Activated CD4-positive, CD25-positive, alpha-beta regulatory T cell (primary cell): ENCODE results near the gene PACRGL.

Source experiments
- DNase-seq, 4 experiments: peaks; one replicate each; lab custom pipeline; 2025; lab: John Stamatoyannopoulos, UW

Gene PACRGL

DNA sequence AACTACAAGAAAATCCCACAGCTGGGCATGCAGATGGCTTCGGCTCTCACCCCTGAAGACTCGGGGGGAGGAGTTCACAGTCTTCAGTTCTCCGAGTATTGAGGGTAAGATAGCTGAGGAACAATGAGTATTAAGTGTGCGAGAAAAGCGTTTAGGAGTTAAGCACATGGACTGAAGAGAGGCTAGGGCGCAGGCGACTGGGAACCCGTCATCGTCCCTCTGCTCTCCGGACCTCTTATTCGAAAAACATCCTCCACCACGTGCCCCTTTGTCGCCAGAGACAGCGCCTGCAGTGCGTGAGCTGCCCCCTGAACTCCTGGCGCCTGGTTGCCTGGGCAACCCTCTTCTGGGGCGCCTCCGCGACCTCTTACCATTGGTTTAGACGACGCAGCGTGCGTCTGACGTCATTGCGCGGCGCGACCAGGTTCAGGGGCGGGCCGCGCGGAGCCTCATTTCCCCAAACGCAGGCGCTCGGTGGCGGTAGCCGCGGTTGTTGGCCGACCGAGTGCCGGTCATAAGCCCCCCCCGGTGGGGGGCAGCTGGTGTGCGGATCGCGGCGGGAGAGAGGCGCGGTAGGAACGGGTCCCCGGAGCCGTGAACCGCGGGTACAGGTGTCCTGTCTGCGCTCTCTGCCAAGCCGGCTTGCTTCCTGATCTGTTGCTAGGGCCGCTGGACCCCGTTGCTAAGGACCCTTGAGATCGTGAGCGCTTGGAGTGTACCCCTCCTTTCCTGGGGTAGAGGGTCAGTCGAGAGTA is at the start of gene PACRGL:
PACRGL (plus strand) TSS at position 452 of the 755 bp plus-strand sequence. CDS start 4,024 bp downstream, outside the sequence.
- DNase-seq, result peak; percentile 85 to 90 (median 88)

DNA sequence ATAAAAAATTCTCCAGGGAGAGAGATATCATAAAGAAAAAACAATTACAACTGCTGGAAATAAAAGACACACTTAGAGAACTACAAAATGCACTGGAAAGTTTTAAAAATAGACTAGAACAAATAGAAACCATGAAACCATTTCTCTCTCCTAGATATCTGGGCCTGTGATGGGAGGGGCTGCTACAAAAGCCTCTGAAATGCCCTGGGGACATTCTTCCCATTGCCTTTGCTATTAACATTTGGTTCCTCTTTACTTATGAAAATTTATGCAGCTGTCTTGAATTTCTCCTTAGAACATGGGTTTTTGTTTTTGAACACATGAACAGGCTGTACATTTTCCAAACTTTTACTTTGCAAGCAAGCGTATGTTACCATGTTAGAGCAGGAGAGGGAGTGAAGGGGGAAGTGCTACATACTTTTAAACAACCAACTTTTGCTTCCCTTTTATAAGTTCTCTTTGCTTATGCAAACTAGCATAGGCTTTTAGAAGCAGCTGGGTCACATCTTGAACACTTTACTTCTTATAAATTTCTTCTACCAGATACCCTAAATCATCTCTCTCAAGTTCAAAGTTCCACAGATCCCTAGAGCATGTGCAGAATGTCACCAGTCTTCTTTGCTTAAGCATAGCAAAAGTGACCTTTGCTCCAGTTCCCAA is 47.9 kb upstream of the PACRGL start:
- DNase-seq, result no peak

DNA sequence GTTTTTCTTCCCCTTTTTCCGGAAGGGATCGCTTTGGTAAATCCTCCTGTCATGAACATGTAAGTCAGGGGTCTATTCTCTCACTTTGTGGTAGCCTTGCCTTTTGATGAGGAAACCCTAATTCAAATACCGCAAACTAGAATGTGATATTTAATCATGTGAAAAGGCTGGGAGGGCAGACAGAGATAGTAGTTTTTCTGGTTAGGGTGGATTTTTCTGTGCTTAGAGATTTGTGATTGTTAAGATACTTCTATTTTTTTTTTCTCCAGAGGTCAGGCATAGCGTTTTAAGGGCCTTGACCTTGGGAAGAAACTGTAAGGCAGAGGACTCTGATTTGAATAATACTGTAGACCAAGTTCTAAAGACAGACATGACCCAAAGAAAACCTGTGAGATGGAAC is 41.8 kb upstream of the PACRGL start:
- DNase-seq, result no peak

DNA sequence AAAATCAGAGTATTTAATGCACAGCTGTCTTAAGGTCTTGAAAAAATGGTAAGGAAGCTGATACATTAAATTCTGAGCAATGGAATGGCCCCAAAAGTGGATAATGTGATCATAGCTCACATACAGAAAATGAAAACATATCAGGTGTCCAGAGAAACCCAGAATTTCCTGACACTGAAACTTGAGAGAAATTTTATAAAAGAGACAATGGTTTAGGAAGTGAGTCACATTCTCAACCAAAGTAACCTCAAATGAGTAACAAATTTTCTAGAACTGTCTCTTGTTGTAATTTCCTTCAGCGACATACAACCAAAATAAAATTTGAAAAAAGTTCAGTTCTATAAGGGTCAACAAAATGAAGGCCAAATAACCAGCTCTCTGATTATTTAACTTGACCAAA is 37.4 kb upstream of the PACRGL start:
- DNase-seq, result no peak

DNA sequence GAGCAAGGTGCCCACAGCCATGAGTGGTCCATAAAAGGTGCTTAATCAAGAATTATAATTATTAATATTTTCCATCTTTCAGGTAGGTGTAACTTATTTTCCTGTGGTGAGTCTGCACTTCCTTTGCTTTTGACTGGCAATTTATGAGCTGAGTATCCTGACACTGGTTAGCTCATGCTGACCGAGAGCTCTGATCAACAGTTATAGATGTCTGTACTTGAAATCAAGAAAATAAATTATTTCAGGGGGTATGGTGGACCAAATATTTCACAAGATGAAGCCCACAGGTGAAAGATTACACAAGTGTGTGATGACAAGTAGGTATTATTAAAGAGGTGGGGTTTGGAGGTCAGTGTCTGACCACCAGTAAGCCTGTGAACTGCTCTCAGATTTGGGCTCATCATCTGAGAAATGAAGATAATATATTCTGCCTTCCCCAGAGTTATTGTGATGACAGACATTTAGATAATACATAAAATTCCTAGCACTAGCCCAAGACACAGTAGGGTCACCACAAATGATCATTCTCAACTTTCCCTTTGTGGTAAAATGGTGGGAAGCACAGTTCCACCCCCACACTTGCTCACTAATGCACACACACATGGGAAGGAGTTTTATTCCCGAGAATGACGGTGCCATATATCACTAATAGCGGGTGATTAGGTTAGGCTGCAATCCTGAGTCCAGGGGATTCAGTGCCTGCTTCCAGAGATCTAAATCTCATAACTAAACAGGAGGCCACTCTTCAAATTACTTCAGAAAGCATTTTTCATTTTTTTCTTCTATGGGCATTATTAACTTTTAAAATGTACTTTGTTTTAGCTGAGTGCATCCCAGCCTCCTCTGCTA is 34.0 kb upstream of the PACRGL start:
- DNase-seq, result no peak

DNA sequence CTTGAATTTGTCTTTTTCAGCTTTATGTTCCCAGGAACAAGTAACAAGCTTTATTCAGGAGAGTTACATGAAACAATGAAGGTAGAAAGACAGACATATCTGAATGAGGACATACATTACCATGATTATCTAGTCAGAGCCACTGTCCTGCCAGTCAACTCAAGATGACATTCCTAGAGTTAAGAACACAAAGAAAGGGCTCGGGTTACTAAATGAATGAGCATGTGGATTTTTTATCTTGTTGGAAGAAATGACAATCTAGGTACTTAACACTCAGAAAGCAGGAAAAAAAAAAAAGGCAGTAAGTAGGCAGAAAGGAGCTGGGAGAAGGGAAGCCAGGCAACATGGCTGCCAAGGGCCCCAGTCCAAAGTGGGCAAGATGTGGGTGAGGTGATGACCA is 28.0 kb upstream of the PACRGL start:
- DNase-seq, result no peak

DNA sequence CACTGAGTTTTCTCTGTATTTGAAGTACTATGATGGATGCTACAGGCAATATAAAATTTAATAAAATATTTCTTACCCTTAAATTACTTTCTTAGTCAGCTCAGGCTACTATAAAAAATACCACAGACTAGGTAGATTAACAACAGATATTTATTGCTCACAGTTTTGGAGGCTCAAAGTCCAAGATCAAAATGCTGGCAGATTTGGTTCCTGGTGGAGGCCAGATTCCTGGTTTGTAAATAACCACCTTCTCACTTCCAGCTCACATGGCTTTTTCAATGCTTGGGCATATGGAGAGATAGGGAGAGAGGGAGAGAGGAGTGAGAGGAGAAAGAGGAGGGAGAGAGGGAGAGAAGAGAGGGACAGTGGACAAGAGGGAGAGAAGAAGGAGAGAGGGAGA is 24.5 kb upstream of the PACRGL start:
- no peak for DNase-seq

DNA sequence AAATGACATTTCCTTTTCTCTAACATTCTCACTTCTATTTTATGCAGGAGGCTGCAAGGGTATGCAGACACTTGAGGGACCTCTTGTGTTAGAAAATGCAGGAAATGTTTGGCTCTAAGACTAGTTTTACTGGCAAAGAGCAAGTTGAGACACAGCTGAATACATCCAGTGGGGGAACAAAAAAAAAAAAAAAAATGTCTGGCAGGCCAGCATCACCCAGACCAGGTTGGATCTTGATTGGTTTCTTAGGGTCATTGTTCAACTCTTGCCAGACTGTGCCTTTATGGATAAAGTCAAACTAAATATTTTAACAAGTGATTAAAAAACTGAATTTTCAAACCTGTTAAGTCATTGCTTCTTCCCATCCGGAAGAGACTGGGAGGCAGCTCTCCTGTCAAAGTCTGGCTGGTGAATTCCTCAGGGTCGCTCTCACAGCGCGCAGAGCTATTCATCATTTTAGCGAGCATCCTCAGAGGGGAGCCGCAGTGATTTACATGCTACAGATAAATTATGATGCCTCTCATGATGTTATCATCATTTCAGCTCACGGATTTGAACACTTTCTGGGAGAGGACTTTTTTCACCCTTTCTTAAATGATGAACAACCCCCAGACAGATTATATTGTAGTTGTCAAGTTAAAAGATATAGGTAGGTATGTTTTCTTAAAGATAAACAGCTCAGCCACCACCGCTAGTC is 23.6 kb upstream of the PACRGL start:
- DNase-seq, result no peak

DNA sequence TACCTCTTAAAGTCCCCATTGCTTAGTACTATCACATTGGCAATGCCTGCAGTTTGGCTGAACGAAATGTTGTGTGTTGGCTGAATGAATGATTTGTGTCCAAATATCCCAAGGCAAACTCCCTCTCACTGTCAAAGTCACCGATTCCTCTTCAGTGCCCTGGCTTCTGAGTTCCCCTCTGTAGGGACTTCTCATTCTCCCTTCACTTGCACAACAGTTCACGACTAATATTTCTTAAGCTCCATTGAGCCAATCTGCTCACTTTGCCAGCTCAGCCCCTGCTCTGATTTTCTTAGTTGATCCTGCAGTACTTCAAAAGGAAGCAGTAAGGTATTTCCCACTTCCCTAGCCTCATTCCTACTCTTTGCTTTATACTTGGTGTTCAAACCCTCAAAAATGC is 21.9 kb upstream of the PACRGL start:
- no peak for DNase-seq

DNA sequence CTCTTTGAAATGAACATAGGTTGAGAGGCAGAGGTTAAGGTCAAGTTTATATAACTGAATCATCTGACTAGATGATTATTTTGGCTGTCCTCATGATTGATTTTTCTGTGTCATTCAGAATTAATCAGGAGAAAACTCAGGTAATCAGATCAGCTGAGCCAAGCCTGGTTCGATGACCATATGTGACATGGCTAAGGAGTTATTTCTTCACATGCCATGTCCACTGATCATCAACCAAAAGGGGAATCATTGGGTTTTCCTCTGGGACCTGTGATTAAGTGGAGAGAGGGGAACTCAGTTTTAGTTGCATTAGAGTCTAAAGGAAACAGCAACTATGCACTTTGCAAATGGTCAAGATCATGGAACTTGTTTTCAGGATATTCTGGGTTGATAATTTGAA is 20.3 kb upstream of the PACRGL start:
- no peak for DNase-seq

DNA sequence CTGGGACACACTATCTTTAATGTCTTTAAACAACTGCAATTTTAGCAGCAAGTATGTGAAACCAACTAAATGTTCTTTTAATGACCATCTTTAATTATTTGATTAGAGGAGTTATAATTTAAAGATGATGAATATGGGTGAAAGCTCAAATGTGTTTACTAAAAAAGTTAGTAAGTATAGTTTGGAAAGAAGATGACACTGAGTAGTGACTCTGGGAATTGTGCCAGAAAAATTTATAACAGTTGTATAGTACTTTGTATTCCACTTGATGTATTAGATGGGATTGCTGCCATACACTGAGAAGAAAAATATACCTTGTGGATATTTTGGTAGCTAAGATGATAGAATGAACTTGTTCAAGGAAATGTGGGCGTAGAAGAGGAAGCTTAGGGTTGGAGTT is 19.5 kb upstream of the PACRGL start:
- DNase-seq, result no peak

DNA sequence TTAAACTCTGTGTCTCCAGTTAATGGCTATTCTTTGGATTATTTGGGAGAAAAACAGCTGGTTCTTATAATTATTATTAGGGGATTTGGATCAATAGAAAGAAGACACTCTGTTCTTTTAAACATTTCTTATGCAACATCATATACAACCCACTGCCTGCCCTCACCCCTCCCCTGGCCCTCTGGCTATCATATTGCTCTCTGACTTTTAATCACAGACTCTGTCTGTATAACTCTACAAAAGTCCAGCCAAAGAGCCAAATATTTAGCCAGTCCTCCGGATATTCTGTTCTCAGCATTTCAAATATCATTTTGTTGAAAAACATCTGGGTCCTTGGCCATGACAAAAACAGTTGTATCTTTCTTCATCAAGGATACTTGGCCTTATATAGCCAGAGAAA is 19.0 kb upstream of the PACRGL start:
- DNase-seq, result no peak

DNA sequence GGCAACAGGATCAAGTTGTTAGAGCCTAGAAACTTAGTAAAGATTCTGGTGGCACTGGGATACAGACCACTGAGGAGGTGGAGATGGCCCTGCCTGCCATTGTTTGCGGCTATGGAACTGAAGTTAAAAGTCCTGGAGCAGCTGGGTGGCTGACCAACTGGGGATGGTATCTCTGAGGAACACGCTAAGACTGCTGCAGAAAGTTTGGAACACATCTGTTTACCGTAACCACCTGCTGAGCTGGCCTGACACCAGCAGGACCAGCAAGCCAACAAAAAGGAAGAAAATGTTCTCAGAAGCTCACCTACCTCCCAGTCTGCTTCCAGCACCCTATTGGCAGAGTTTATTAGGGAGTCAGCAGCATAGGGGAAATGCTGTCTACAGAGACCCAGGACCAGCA is 17.4 kb upstream of the PACRGL start:
- DNase-seq, result no peak

DNA sequence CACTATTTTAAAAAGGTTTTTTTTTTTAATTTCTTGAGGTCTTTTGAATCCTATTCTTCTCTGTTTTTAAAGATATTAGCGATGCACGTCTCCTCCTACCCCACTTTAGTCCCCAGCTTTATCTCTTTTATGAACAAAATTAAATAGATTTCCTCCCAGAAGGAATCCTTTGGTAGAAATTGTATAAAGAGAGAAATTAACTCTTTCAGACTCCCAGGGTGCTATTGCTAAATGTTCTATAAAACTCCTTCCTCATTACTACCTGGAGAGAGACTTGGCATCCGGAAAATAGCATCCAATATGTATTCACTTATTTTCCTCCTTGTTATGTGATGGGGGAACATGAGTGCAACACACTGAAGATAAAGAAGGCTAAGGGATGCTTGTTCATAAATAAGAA is 16.5 kb upstream of the PACRGL start:
- no peak for DNase-seq

DNA sequence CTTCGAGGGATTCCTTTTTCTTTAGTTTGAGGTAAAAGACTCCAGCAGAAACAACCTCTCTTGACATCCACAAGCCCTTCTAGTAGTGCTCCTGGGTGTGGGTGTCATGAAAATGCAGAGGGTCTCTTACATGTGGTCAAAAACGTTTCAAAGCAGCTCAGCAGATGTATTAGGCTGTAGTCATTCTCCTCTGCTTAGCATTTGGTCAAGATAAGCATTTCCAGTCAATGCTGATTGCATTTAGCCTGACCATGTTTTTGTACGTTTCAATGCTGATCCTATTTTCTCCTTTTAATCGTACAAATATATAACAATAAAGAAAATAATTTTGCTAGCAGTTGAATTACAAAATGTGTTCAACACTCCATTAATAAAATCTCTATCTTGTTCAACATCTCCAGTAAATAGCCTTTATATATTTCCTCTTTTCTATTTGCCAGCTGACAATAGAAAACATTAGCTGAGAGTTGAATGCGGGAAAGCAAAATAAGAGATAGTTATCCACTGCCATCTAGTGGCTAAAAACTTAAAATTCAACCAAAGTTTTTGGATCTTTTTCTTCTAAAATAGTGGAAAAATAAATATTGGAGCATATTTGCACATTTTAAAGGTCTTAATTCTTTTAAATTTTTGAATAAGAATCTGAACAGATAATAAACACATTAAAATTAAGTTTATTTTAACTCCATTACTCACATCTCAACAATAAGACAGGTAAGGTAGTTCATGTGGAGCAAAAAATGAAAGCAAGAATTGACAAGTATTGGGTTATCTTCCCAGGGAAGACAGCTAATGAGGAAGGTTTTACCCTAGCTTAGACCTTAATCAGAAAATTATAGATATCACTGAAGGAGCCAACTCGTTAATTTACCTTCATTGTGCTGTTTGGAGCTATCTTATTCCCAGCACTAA is 15.2 kb upstream of the PACRGL start:
- no peak for DNase-seq

DNA sequence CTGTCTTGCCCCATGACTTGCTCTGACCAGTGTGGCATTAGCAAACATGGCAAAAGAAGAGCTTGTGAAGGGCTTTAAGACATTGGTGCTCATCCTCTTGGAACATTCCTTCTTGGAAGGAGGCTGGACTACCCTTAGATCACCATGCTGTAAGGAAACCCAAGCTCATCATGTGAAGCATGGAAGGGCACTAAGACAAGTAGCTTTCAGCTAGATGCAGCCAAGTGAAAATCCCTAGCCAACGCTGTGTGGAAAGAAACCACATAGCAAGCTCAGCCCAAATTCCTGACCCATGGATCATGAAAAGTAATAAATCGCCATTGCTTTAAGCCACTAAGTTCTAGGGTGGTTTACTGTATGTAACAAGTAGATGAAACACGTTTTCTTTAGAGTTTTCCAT is 12.4 kb upstream of the PACRGL start:
- no peak for DNase-seq

DNA sequence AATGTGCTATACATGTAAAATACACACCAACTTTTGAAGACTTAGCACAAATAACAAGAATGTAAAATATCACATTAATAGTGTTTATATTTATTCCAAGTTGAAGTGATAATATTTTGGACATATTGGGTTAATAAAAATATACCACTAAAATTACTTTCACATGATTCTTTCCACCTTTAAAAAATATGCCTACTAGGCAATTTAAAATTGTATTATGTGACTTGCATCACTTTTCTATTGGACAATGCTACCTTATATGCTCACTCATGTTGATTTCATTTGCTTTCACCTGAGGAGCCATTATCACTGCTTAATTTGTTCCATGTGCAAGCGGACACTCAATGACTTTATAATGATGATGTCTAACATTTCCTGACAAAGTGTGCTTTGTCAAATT is 3.4 kb upstream of the PACRGL start:
- no peak for DNase-seq

DNA sequence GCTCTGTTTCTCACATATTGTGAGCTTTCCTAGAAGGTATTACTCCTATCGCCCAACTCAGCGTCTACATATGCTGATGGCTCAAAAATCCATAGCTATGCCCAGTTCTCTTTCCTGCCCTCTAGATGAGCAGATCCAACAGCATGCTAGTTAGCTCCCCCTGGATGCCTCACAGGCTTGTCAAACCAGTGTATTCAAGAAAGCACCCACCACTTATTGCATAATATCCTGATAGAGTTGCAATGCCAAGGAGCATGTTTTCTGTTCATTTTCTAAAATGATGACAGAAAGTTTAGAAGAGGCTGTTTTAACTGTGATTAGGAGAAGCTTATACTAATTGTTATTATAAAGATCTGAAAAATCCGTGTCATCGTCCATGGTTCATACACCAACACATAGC is 1.9 kb upstream of the PACRGL start:
- DNase-seq, result no peak

DNA sequence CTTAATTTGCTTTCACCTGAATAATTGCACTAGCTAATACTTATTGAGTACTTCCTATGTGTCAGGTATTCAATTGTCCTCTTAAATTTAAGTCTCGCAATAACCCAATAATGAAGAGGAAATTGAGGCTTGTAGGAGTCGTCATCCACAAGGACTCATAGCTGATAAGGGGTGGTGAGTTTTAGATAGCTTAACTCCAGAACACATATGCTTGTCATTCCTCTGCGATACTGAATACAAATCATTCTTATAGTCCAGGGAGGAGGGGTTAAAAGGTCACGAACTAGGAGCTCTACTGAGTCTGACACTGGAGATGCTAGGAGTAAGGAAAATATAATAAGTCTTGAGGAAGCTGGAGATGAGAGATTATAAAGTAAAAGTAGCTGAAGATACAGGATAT is 1.4 kb upstream of the PACRGL start:
- DNase-seq, result no peak

DNA sequence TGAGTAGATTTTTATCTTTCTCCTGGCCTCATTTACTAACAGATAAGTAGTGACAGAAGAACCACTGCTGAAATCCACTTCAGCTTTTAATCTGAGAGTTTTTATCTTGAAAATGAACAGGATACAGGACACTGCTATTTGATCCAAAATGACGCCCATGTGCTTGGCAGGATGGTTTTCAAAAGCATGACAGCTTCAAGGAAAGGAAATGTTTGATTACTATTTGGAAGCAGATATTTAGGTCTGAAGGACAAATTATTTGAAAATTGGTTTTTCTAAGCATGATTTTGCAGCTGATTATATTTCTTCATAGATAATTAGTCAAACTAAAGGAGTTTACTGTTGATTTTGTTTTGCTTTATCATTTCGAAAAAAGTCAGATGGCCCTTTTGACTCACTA is 11.1 kb downstream of the PACRGL start:
- DNase-seq, result no peak

DNA sequence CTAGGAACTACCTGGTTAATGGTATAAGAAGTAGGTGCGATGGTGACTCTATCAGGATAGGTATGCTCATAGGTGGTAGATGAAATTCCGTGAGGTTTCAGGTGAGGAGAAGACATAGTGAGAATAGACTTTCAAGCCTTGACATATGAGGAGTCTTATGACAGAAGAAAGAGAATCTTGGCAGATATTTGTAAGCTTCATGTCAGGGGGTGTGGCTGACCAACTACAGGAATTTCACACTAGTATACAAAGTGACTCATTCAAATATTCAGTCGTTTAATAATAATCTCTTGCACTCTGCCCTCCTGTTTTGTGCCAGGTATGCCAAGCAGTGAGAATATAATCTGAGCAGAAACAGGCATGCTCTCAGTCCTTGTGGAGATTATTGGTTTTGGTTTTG is 22.8 kb downstream of the PACRGL start:
- no peak for DNase-seq
